Activated naive CD8-positive, alpha-beta T cell treated with anti-CD3 and anti-CD28 coated beads, Interleukin-2, amount 50 U/mL, for 16 hours (primary cell): ENCODE results near the gene UTP11.
"Not testable (repeated sequence)": the region's sequence is repeated elsewhere in the genome, so short reads cannot be mapped to it uniquely, and the experiment has no call there.

Source experiments
- DNase-seq: peaks from one replicate; pipeline ENCODE4 v3.0.0-alpha.2; 2020; ENCODE audit warnings: low read depth, low spot score

UTP11 gene

GRCh38 chr1:38027201-38028104 lies 14.9 kb downstream of the UTP11 start:
- no peak for DNase-seq

GRCh38 chr1:38028105-38028591 lies 15.6 kb downstream of the UTP11 start:
- DNase-seq: peak; percentile 42

- DNase-seq: no peak
These were observed 16.1 kb downstream of the UTP11 start for GRCh38 chr1:38028671-38029070.

- no peak for DNase-seq
These were observed 16.6 kb downstream of the UTP11 start for GRCh38 chr1:38029081-38029681.

GRCh38 chr1:38029685-38030511 lies 17.4 kb downstream of the UTP11 start:
- DNase-seq: peak; percentile 38

GRCh38 chr1:38030596-38031512 lies 18.3 kb downstream of the UTP11 start:
- DNase-seq: no peak

GRCh38 chr1:38031513-38031866 lies 19.0 kb downstream of the UTP11 start:
- no peak for DNase-seq

- DNase-seq: not testable (repeated sequence)
These were observed 20.5 kb downstream of the UTP11 start for GRCh38 chr1:38032992-38033391.

GRCh38 chr1:38034871-38035270 lies 22.3 kb downstream of the UTP11 start:
- no peak for DNase-seq

GRCh38 chr1:38037221-38037939 lies 24.8 kb downstream of the UTP11 start:
- no peak for DNase-seq

GRCh38 chr1:38038861-38039260 lies 26.3 kb downstream of the UTP11 start:
- DNase-seq: no peak

GRCh38 chr1:38039331-38040088 lies 27.0 kb downstream of the UTP11 start:
- DNase-seq: no peak

- no peak for DNase-seq
These were observed 29.7 kb downstream of the UTP11 start for GRCh38 chr1:38041936-38042834.

- no peak for DNase-seq
These were observed 30.7 kb downstream of the UTP11 start for GRCh38 chr1:38043036-38043747.

GRCh38 chr1:38044221-38045215 lies 32.0 kb downstream of the UTP11 start:
- no peak for DNase-seq
